HepG2 (cell line): ENCODE data around the gene CLCN2. TPM values are rescaled to one million over a fixed set of nuclear protein-coding genes. Genes with fewer than 3 reads are reported as not detected.

Experiments used
- BCL6 ChIP-seq: IDR thresholded peaks from 2 replicates; pipeline ENCODE4 v1.6.1; 2016; ENCODE audit warnings: missing genetic modification reagents, missing compliant biosample characterization
- CREM ChIP-seq, 2 experiments: sonication (generic) in 1 of 2; formaldehyde crosslinking in 1 of 2; IDR thresholded peaks; 2 replicates each; pipeline versions ENCODE4 v1.4.0 to v1.6.1; 2016 to 2020; ENCODE audit warnings: antibody characterized with exemption in 1 of 2, mild to moderate bottlenecking in 1 of 2, missing genetic modification reagents in 1 of 2
- ELK4 ChIP-seq: sonication (generic); formaldehyde crosslinking; IDR thresholded peaks from 2 replicates; pipeline ENCODE4 v1.9.0; 2021; ENCODE audit warnings: missing genetic modification reagents, borderline replicate concordance
- GLI4 ChIP-seq: sonication (generic); formaldehyde crosslinking; IDR thresholded peaks from 2 replicates; pipeline ENCODE4 v1.5.1; 2020; ENCODE audit warnings: missing genetic modification reagents, mild to moderate bottlenecking, moderate library complexity, borderline replicate concordance
- KDM1A ChIP-seq: IDR thresholded peaks from 2 replicates; pipeline ENCODE4 v1.6.1; 2016; ENCODE audit warnings: missing compliant biosample characterization
- NPAS2 ChIP-seq: sonication (generic); formaldehyde crosslinking; IDR thresholded peaks from 2 replicates; pipeline ENCODE4 v1.8.0; 2022; ENCODE audit warnings: mild to moderate bottlenecking, missing genetic modification reagents, borderline replicate concordance
- PHF5A ChIP-seq: IDR thresholded peaks from one replicate; pipeline ENCODE4 v1.6.1; 2018; ENCODE audit warnings: low read depth, missing genetic modification reagents; ENCODE audit not compliant: unreplicated experiment
- SP5 ChIP-seq: IDR thresholded peaks from 2 replicates; pipeline ENCODE4 v1.6.1; 2016; ENCODE audit warnings: low read depth, borderline replicate concordance
- ZFX ChIP-seq: sonication (generic); formaldehyde crosslinking; IDR thresholded peaks from 2 replicates; pipeline ENCODE4 v1.4.0; 2020; ENCODE audit warnings: mild to moderate bottlenecking, low read depth, missing genetic modification reagents, moderate library complexity
- ZNF121 ChIP-seq: sonication (generic); formaldehyde crosslinking; IDR thresholded peaks from 2 replicates; pipeline ENCODE4 v1.5.0; 2020; ENCODE audit warnings: mild to moderate bottlenecking, missing genetic modification reagents
- ZNF124 ChIP-seq: sonication (generic); formaldehyde crosslinking; IDR thresholded peaks from 2 replicates; pipeline ENCODE4 v1.4.0; 2020; ENCODE audit warnings: missing genetic modification reagents
- ZNF275 ChIP-seq: sonication (generic); formaldehyde crosslinking; IDR thresholded peaks from 2 replicates; pipeline ENCODE4 v1.8.0; 2022; ENCODE audit warnings: missing genetic modification reagents, mild to moderate bottlenecking, inconsistent platforms, borderline replicate concordance
- ZNF430 ChIP-seq: sonication (generic); formaldehyde crosslinking; IDR thresholded peaks from 2 replicates; pipeline ENCODE4 v1.9.0; 2021; ENCODE audit warnings: mild to moderate bottlenecking, missing genetic modification reagents
- ZNF468 ChIP-seq: sonication (generic); formaldehyde crosslinking; IDR thresholded peaks from 2 replicates; pipeline ENCODE4 v1.8.0; 2022; ENCODE audit warnings: mild to moderate bottlenecking, moderate library complexity, missing genetic modification reagents
- ZNF747 ChIP-seq: sonication (generic); formaldehyde crosslinking; IDR thresholded peaks from 2 replicates; pipeline ENCODE4 v1.8.1; 2023; ENCODE audit warnings: missing genetic modification reagents, mild to moderate bottlenecking, borderline replicate concordance
- polyA plus RNA-seq, 8 experiments: library from polyadenylated mRNA; depleted of rRNA in 3 of 8; stranded (reverse) in 7 of 8; unstranded in 1 of 8; fragments of >200 nt; fragmentation: Illumina TruSeq in 4 of 8; extraction: Trizol in 4 of 8; gene quantifications; 2 replicates each; pipeline versions ENCODE4 v1.2.1 to v1.2.3, GENCODE V29; 2011 to 2016; ENCODE audit warnings: low read depth in 4 of 8, missing spikeins in 1 of 8, mixed read lengths in 1 of 8; ENCODE audit not compliant: insufficient read depth in 1 of 8
- total RNA-seq, 5 experiments: library from RNA; depleted of rRNA; stranded (reverse); fragments of >200 nt; fragmentation: Illumina TruSeq; extraction: Trizol; gene quantifications; 2 replicates each; pipeline ENCODE4 v1.2.3, GENCODE V29; 2016; ENCODE audit warnings: low read depth in 1 of 5
- TF ChIP-seq, protein P1 (sequence below): IDR thresholded peaks from 2 replicates; pipeline ENCODE4 v1.4.0; 2020; ENCODE audit warnings: mild to moderate bottlenecking, missing genetic modification reagents
- TF ChIP-seq, protein P2 (sequence below): sonication (generic); formaldehyde crosslinking; IDR thresholded peaks from 2 replicates; pipeline ENCODE4 v1.5.0; 2020; ENCODE audit warnings: mild to moderate bottlenecking, missing genetic modification reagents, moderate library complexity
- TF ChIP-seq, protein P3 (sequence below): sonication (generic); formaldehyde crosslinking; IDR thresholded peaks from 2 replicates; pipeline ENCODE4 v1.5.0; 2020; ENCODE audit warnings: missing genetic modification reagents
- TF ChIP-seq, protein P4 (sequence below): sonication (generic); formaldehyde crosslinking; IDR thresholded peaks from 2 replicates; pipeline ENCODE4 v1.5.0; 2020; ENCODE audit warnings: missing genetic modification reagents, mild to moderate bottlenecking, borderline replicate concordance

The CLCN2 gene
- total and polyA plus RNA-seq, 2 of the 13 experiments (the other 11 are each of a cell fraction or from before 2014, with no cell fraction given) = 11.4 to 13.5 TPM

GRCh38 chr3:184377882-184378445 lies 16.6 kb upstream of the CLCN2 start, which contains the start of gene THPO (continued):
- TF ChIP-seq, protein P1, sequence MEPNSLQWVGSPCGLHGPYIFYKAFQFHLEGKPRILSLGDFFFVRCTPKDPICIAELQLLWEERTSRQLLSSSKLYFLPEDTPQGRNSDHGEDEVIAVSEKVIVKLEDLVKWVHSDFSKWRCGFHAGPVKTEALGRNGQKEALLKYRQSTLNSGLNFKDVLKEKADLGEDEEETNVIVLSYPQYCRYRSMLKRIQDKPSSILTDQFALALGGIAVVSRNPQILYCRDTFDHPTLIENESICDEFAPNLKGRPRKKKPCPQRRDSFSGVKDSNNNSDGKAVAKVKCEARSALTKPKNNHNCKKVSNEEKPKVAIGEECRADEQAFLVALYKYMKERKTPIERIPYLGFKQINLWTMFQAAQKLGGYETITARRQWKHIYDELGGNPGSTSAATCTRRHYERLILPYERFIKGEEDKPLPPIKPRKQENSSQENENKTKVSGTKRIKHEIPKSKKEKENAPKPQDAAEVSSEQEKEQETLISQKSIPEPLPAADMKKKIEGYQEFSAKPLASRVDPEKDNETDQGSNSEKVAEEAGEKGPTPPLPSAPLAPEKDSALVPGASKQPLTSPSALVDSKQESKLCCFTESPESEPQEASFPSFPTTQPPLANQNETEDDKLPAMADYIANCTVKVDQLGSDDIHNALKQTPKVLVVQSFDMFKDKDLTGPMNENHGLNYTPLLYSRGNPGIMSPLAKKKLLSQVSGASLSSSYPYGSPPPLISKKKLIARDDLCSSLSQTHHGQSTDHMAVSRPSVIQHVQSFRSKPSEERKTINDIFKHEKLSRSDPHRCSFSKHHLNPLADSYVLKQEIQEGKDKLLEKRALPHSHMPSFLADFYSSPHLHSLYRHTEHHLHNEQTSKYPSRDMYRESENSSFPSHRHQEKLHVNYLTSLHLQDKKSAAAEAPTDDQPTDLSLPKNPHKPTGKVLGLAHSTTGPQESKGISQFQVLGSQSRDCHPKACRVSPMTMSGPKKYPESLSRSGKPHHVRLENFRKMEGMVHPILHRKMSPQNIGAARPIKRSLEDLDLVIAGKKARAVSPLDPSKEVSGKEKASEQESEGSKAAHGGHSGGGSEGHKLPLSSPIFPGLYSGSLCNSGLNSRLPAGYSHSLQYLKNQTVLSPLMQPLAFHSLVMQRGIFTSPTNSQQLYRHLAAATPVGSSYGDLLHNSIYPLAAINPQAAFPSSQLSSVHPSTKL (CRISPR knock-in tag) = no peak; the same call in 1 of the 2 replicates
- TF ChIP-seq ZNF747 (CRISPR knock-in tag) = 0 out of 2 replicates have a peak, but pooled peaks have one; percentile 16
- no peak for TF ChIP-seq KDM1A (CRISPR knock-in tag)
- no peak for TF ChIP-seq ELK4 (CRISPR knock-in tag)
- no peak for TF ChIP-seq ZNF124
- no peak for TF ChIP-seq PHF5A (CRISPR knock-in tag)
- TF ChIP-seq NPAS2 (CRISPR knock-in tag) = no peak
- TF ChIP-seq ZNF468 (CRISPR knock-in tag) = no peak
- TF ChIP-seq, protein P2, sequence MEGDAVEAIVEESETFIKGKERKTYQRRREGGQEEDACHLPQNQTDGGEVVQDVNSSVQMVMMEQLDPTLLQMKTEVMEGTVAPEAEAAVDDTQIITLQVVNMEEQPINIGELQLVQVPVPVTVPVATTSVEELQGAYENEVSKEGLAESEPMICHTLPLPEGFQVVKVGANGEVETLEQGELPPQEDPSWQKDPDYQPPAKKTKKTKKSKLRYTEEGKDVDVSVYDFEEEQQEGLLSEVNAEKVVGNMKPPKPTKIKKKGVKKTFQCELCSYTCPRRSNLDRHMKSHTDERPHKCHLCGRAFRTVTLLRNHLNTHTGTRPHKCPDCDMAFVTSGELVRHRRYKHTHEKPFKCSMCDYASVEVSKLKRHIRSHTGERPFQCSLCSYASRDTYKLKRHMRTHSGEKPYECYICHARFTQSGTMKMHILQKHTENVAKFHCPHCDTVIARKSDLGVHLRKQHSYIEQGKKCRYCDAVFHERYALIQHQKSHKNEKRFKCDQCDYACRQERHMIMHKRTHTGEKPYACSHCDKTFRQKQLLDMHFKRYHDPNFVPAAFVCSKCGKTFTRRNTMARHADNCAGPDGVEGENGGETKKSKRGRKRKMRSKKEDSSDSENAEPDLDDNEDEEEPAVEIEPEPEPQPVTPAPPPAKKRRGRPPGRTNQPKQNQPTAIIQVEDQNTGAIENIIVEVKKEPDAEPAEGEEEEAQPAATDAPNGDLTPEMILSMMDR (CRISPR knock-in tag) = no peak; the same call in 1 of the 2 replicates
- no peak for TF ChIP-seq ZNF430 (CRISPR knock-in tag)
- TF ChIP-seq, protein P3, sequence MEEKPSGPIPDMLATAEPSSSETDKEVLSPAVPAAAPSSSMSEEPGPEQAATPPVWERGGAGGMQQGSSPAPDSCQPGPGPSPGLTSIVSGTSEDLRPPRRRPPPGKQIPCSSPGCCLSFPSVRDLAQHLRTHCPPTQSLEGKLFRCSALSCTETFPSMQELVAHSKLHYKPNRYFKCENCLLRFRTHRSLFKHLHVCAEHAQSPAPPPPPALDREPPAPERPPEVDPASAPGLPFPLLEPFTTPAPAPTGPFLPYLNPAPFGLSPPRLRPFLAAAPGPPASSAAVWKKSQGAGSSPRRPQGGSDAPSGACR (CRISPR knock-in tag) = 0 out of 2 replicates have a peak, but pooled peaks have one; percentile 60
- TF ChIP-seq ZFX = peak; percentile 75
- TF ChIP-seq BCL6 (CRISPR knock-in tag) = 0 out of 2 replicates have a peak, but pooled peaks have one; percentile 25
- TF ChIP-seq ZNF275 = no peak
- TF ChIP-seq, protein P4, sequence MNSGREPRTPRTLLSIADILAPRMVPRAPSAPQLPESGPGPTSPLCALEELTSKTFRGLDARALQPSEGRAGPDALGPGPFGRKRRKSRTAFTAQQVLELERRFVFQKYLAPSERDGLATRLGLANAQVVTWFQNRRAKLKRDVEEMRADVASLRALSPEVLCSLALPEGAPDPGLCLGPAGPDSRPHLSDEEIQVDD (CRISPR knock-in tag) = no peak
- TF ChIP-seq GLI4 (CRISPR knock-in tag) = no peak
- TF ChIP-seq SP5 (CRISPR knock-in tag) = no peak; the same call in 1 of the 2 replicates
- no peak for TF ChIP-seq ZNF121
- peak; percentile 93 for TF ChIP-seq CREM (IDR thresholded peaks at IDR 0.05)
- TF ChIP-seq CREM (CRISPR knock-in tag; IDR thresholded peaks at IDR 0.05) = no peak
